Measurements from ENCODE around the gene DMRTA2.

DNA sequence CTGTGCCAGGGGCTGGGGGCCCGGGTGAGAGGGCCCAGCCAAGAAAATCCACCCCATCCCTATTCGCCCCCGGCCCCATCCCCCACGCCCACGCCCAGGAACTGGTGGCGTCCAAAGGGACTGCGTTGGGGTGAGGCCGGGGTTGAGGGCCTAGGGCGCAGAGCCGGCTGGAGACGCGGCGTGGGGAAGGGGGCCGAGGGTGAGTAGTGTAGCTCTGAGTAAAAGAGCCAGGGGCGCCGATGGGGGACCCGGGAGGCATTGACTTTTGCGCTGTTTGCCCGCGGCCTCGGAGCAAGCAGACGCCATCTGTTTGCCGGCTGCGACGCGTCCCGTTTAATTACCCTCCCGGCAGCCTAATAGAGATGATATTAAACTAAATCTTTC lies 3.5 kb upstream of the DMRTA2 start:
- TF ChIP-seq, protein P1, sequence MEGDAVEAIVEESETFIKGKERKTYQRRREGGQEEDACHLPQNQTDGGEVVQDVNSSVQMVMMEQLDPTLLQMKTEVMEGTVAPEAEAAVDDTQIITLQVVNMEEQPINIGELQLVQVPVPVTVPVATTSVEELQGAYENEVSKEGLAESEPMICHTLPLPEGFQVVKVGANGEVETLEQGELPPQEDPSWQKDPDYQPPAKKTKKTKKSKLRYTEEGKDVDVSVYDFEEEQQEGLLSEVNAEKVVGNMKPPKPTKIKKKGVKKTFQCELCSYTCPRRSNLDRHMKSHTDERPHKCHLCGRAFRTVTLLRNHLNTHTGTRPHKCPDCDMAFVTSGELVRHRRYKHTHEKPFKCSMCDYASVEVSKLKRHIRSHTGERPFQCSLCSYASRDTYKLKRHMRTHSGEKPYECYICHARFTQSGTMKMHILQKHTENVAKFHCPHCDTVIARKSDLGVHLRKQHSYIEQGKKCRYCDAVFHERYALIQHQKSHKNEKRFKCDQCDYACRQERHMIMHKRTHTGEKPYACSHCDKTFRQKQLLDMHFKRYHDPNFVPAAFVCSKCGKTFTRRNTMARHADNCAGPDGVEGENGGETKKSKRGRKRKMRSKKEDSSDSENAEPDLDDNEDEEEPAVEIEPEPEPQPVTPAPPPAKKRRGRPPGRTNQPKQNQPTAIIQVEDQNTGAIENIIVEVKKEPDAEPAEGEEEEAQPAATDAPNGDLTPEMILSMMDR (IDR thresholded peaks at IDR 0.05; ENCODE audit: insufficient read depth, low read length, poor library complexity, severe bottlenecking): no peak
- no peak for TF ChIP-seq EZH2phosphoT487 (conservative IDR thresholded peaks at IDR 0.05; ENCODE audit: low read length)

All from SU-DHL-6 (cell line).